Measurements from ENCODE around the gene TMEM11.
"Not testable (repeated sequence)": the region's sequence is repeated elsewhere in the genome, so short reads cannot be mapped to it uniquely, and the experiment has no call there.

The TMEM11 gene

DNA sequence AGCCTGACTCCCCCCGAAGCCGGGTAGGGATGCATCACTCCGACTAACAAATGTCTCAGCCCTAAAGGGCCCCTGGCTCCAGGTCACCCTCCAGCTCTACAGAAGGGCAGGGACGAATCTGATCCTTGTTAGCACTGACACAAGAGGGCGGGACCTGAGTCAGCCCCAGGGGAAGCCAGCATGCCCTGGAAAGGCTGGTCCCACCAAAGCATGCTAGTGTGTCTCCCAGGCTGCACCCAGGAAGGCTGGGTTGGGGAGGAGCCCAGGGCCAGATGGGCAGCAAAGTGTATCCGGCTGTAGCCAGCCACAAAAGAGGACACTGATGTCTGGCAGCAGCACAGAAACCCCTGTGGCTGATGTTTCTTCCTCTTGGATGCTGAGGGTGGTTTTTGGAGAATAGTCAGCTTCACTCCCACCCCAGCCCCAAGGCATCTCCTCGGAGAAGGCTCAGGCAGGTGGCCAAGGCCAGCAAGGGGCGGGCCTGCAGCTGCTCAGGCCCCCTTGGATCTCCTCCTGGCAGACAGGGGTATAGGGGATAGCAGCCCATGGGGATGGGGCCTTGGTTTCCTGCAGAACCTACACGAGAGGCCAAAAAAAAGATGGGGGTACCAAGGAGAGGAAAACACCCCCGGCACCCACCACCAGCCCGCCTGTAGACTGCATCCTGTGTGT is 28.2 kb upstream of the TMEM11 start:
- DNase-seq: no peak

GRCh38 chr17:21241564-21241963 is 27.6 kb upstream of the TMEM11 start:
- DNase-seq: no peak

GRCh38 chr17:21240369-21241055 is 26.6 kb upstream of the TMEM11 start:
- no peak for DNase-seq

DNA sequence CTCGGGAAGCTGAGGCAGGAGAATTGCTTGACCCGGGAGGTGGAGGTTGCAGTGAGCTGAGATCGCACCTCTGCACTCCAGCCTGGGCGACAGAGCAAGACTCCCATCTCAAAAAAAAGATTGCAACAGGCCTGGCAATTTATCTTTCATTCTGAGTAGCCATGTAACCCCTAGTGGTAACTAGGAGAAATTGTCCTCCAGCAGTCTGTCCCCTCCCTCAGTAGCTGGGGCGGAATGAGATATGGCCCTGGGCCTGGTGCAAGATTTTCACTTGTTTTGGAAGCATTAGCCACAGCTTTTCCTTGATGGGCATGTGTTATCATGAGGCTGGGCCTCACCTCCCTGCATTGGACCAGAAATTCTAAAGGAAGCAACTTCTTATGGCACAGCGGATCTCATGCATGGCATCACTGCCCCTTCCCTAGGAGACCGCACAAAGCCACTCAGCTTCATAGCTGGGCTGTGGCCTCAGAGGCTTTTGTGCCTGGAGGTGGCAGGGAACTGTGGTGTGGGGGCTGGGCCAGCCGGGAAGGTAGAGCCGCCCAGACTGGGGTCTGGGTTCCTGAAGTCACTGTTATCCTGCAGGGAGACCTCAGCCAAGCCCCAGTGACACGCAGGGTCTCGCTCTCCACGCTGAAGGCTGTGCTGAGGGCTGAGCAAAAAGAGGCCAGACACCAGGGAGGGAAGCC is 25.9 kb upstream of the TMEM11 start:
- peak; percentile 24 for DNase-seq

GRCh38 chr17:21235921-21236320 is 22.0 kb upstream of the TMEM11 start:
- DNase-seq: no peak

- no peak for DNase-seq
Measured at GRCh38 chr17:21233581-21234347, 19.8 kb upstream of the TMEM11 start.

DNA sequence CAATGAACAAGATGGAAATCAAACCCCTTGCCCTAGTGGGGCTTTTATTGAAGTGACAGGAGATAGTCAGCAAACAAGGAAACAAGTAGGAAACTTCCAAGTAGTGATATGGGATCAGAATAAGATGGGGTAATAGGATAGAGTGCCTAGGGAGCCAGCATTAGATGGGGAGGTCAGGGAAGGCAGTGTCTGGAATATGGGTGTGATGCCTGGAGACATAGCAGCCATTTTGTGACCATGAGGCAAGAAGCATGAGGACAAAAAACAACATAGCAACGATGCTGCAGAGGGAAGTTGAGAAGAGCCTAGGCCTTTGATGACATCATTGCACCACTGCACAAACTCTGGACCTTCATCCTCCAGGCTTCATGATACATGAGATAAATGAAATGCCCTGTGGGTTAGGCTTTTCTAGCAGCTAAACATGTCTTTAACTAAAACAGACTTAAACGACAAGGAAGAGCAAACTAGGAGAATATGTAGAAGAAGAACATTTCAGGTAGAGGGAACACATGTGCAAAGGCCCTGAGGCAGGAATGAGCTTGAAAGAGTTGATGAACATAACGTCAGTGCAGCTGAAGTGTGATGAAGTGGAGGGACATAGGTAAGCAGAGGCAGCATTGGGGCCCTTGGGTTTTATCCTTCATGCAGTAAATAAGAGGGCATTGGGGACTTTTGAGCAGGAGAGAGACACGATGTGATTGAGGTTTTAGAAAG is 18.2 kb upstream of the TMEM11 start:
- DNase-seq: no peak

GRCh38 chr17:21231533-21231932 is 17.6 kb upstream of the TMEM11 start:
- no peak for DNase-seq

GRCh38 chr17:21228845-21229244 is 14.9 kb upstream of the TMEM11 start:
- no peak for DNase-seq

- DNase-seq: no peak
Measured at GRCh38 chr17:21228111-21228510, 14.2 kb upstream of the TMEM11 start.

GRCh38 chr17:21227277-21227676 is 13.3 kb upstream of the TMEM11 start:
- not testable (repeated sequence) for DNase-seq

GRCh38 chr17:21223086-21223485 is 9.1 kb upstream of the TMEM11 start:
- no peak for DNase-seq

DNA sequence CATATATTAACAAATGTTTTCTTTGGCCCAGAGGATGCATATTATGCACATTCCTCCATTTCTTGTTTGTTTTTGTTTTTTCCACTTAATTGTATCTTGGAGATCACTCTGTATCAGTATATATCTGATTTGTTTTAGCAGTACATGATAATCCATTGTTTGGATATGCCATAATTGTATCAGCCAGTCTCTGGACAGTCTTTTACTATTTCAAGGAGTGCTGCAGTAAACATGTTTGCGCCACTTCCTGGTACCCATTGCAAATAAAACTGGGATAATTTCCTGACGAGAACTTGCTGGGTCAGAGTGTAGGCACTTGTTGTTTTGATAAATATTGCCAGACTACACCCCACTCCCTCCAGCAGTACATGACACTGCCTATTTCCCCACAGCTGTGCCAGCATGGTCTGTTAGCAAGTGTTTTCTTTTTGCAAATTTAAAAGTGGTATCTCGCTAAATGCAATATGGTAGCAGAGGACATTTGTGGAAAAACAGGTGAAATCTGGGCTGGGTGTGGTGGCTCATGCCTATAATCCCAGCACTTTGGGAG is 4.9 kb upstream of the TMEM11 start:
- DNase-seq: no peak

GRCh38 chr17:21218101-21218500 is 4.1 kb upstream of the TMEM11 start:
- peak; percentile 12 for DNase-seq

DNA sequence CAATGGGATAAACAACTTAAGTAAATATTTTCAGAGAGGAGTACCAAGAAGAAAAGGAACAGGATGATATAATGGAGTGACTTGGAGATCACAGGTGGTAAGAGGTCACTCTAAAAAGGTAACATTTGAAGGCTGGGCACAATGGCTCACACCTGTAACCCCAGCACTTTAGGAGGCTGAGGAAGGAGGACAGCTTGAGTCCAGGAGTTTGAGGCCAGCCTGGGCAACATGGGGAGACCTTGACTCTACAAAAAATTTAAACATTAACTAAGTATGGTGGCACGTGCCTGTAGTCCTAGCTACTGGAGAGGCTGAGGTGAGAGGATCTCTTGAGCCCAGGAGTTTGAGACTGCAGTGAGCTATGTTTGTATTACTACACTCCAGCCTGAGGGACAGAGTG is 3.4 kb upstream of the TMEM11 start:
- no peak for DNase-seq

DNA sequence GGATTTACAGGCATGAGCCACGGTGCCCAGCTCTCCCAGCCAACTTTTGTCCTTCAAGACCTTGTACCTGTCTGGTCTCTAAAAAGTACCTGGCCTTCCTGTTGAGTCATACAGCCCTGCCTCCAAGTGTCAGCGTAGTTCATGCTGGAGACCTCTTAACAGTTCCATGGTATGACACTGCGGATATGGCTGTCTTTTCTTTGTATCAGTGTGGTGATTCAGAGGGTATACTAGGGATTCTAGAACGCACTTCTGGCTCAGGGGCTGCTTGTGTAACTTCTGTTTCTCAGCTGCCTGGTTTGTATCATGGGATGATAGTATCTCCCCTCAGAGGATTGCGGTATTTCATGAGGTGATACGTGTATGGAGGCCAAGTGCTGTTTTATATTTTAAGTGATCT is 2.0 kb upstream of the TMEM11 start:
- no peak for DNase-seq

- peak; percentile 32 for DNase-seq
Measured at GRCh38 chr17:21214777-21215541, 998 bp upstream of the TMEM11 start.

- no peak for DNase-seq
Measured at GRCh38 chr17:21213638-21214014, 335 bp downstream of the TMEM11 start.

GRCh38 chr17:21212826-21213637 is 929 bp downstream of the TMEM11 start:
- DNase-seq: no peak

GRCh38 chr17:21211825-21212479 is 2.0 kb downstream of the TMEM11 start:
- DNase-seq: no peak
